ENCODE results near the gene DAPK2.
"Not testable (repeated sequence)": the region's sequence is repeated elsewhere in the genome, so short reads cannot be mapped to it uniquely, and the experiment has no call there.

Gene DAPK2

DNA sequence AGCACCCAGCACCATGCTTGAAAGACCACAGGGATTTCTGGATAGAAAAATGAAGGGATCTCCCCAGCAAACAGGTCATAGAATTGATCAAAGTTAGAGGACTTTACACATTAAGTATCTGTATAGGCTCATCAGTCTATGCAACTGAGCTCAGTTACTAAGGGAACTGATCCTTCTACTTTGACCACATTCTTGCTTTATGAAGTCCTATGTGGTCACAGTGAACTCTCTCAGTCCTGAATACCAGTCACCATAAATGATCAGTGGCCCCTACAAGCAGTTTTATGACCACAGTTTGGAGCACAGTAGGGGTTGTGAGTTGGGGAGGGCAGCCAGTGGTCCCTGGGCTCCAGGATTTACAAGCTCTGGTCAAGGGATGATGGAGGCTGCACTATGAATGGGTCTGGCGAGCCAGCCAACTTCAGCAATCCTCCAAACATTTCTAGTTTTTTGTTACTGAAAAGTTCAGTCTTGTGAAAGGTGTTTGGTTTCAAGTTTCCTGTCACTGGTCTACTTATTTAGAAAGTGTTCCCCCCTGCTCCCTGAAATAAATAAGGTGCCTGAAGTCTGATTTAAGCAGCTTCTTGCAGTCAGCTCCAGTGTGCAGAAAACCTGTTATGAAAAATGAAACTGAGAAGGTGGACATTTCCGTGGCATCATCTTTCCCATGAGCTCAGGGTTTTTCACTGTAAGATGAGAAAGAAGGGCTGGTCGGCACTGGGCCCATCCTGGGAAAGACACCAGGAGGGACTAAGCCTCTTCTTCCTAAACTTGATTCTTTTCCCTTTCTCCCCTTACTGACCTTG, 75.5 kb downstream of the DAPK2 start:
- DNase-seq, result no peak

DNA sequence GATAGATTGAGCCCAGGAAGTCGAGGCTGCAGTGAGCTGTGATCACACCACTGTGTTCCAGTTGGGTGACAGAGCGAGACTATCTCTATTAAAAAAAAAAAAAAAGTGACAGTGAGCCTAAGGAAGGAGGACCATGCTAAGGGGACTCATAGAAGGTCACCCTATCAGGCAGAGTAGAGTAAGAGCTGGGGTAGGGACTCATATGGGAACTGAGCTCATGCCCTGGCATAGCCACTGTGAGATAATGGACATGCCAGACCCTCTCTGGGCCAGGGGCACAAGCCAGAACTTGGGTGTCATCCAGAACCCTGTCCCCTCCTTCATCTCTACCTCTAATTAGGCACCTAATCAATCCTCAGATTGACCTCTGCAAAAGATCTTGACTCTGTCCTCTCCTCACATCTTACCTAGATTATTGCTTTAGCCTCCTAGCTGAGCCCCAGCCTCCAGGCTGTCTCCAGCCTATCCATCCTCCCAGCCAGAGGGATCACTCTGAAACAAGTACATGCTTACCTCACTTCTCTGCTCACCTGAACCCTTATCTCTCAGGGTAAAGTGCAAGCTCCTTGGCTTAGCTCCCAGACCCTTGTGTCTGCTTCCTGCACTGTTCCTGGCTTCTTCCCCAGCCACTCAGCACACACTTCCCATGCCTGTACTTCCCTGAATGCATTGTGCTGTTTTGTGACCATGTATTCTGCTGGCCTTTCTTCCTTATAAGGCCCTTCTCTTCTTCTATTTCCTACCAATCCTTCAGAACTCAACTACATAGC, 76.4 kb downstream of the DAPK2 start:
- no peak for DNase-seq

DNA sequence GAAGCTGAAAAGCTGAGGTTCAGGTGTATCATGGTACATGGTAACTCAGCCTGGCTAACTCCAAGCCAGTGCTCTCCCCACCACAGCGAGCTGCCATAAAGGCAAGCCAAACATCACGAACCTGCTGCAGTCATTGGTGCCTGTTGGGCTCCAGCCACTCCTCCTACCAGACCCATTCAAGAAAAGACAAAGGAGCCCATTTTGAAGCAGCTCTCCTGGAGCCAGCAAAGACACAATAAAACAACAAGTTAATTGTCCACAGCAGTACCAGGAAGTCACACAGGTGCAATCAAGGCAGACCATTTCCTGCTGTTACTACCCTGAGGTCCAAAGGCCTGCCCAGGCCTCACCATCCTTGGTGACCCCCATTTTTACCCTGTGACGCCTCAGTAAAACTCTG, 77.6 kb downstream of the DAPK2 start:
- no peak for DNase-seq

DNA sequence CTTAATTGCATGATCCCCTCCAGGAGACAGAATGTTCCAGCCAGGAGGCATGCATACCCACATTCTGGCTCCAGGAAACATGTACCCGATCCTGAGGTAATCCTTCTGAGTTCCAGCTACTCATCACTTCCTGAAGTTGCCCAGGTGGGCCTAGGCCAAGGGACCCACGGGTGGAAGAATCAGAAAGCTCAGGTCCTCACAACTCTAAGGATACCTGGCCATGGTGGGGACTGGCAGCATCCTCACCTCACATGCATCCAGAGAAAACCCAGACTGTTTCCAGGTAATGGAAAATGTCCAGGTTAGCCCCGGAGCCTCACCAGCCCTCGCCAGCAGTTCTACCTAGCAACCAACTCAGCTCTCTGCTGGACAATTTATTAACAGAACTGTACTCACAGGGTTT, 78.2 kb downstream of the DAPK2 start:
- DNase-seq, result no peak

DNA sequence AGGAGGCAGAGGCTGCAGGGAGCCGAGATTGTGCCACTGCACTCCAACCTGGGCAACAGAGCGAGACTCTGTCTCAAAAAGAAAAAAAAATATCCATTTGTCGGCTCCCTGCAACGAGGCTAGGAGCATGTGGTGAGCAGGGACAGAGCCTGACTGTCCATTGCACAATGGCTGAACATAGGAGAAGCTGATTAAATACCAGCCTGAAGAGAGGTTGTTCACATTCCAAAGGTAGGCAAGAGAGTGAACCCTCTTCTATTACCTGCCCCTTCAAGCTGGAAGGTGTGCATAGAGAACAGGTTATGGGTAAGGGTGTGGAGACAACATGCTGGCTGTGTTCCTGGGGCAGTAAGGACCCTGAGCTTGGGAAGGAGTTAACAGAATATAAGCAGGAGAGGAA, 78.7 kb downstream of the DAPK2 start:
- no peak for DNase-seq

DNA sequence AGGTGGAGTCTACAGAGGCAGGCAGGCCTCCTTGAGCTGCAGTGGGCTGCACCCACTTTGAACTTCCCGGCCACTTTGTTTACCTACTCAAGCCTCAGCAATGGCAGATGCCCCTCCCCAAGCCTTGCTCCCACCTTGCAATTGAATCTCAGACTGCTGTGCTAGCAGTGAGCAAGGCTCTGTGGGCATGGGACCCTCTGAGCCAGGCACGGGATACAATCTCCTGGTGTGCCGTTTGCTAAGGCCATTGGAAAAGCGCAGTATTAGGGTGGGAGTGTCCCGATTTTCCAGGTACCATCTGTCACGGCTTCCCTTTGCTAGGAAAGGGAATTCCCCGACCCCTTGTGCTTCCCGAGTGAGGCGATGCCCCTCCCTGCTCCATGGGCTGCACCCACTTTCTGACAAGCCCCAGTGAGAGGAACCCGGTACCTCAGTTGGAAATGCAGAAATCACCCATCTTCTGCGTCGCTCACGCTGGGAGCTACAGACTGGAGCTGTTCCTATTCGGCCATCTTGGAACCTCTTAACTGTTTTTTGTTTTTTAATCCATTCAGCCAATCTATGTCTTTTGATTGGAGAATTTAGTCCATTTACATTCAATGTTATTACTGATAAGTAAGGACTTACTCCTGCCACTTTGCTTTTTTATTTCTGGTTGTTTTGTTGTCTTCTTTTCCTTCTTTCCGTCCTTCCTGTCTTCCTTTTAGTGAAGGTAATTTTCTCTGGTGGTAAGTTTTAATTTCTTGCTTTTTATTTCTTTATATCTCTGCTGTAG, 83.2 kb downstream of the DAPK2 start:
- not testable (repeated sequence) for DNase-seq

DNA sequence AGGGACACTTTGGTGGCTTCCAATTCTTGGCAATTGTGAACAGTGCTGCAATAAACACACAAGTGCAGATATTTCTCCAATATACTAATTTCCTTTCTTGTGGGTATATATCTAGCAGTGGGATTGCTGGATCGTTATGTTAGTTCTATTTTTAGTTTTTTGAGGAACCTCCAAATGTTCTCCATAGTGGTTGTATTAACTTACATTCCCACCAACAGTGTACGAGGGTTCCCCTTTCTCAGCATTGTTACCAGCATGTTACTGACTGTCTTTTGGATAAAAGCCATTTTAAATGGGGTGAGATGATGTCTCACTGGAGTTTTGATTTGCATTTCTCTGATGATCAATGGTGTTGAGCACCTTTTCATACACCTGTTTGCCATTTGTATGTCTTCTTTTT, 92.8 kb downstream of the DAPK2 start:
- DNase-seq, result no peak

DNA sequence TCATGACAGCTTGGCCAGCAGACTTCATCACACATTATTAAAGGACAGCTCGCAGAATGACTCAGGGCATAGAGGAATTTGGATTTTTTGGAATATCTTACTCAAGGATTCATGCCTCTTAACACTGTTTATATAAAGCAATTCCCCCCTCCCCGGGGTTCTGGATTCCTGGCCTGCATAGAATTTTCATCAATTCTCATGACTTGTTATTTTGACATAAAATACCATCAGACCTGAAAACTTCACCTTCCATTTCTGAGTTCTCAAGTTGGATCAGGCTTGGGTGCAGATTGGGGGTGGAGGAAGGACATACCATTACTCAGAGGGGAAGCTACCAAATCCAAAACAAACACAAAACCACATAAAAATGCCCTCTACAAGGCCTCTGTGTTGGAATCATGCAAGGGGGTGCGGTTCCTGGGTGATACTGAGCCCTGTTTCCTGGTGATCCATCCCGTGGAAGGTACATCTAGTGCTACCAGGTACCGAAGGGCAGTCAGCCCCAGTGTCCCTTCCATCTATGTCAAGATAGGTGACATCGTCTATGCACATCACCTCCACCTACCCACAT, 95.3 kb downstream of the DAPK2 start:
- peak; percentile 90 for DNase-seq

DNA sequence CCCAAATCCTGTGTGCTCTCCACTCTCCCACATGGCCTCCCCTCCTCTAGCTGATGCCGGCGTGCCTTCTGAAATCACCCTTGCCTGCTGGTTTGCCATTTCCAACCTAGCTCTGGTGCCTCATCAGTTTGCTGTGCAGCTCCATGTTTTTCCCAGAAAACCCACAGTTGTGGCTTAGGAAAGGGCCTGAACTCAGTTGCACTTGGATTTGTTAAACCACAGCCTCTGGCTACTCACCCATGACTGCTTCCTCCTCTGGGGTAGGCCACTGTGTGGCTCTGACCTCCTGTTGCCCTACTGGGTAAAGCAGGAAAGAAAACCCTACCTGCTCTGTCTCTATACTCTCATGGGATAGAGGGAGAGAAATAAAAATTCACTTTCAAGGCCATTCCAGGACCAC, 97.3 kb downstream of the DAPK2 start:
- DNase-seq, result no peak

DNA sequence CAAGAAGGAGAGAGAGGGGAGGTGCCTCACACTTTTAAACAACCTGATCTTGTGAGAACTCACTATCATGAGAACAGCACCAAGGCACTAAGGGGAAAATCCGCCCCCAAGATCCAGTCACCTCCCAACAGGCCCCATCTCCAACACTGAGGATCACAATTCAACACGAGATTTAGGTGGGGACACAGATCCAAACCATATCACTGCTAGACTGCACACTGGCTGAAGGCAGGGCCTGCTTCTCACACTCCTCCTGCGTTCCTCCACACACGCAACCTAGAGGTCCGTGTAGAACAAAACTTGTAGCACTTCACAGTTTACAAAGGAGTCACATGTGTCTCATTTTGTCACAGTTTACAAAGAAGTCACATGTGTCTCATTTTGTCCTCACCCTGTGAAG, 97.8 kb downstream of the DAPK2 start:
- DNase-seq, result no peak

DNA sequence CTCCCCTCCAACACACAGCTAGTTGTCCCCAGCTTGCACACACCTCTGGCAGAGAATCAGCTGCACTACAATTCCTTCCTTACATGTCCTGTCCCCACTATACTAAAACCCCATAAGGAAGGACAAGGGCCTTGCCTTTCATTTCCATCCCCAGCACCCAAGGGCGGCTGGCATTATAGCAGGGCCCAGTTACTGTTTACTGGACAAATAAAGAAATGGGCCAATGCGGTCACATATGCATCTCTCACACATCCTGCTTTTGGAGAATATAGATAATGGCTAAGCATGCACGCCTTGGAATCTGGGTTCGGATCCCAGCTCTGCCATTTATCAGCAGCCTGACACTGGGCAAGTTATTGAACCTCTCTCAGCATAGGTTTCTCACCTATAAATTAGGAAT, 99.1 kb downstream of the DAPK2 start:
- no peak for DNase-seq

DNA sequence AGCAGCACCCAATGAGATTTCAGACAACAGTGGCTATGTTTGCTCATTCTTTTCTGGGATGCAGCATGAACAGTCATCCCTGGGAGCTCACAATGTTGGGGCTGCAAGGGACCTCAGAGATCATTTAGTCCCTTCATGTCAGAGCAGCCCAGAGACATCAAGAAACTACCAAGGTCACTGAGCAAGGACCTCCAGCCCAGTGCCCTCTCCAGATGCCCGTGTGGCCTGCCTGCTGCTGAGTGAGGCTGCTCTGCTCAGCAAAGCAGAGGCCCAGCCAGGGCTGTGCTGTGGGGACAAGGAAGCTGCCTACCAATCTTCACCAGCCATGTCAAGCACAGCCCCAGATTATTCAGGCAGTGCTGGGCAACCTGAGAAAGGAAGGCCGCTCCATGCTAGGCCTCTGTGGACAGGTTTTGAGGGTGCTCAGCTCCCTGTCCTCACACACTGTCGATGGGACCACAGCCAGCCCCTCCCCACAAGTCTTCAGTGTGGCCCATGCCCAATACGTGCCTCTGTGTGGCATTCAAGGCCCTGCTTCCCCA, 99.7 kb downstream of the DAPK2 start:
- no peak for DNase-seq

DNA sequence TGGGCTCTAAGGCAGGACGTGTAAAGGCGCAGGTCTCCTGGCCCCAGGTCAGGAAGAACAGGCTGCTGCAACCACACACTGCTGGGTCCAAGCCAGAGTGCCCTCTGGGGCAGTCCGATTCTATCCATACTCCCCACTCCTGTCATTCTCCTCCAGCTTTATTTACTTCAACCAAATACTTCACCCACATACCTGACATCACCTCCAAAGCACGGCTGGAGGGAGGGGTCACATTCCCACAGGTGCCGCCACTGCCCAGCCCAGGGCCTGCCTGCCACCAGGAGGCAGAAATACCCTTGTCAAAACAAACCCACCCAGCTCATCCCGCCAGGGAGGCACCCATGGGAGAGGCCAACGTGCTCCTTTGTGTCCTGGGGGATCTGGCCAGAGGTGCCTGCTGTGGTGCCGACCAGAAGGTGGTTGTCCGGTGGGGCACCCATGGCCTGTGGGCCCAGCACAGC, 100.4 kb downstream of the DAPK2 start:
- DNase-seq, result no peak

DNA sequence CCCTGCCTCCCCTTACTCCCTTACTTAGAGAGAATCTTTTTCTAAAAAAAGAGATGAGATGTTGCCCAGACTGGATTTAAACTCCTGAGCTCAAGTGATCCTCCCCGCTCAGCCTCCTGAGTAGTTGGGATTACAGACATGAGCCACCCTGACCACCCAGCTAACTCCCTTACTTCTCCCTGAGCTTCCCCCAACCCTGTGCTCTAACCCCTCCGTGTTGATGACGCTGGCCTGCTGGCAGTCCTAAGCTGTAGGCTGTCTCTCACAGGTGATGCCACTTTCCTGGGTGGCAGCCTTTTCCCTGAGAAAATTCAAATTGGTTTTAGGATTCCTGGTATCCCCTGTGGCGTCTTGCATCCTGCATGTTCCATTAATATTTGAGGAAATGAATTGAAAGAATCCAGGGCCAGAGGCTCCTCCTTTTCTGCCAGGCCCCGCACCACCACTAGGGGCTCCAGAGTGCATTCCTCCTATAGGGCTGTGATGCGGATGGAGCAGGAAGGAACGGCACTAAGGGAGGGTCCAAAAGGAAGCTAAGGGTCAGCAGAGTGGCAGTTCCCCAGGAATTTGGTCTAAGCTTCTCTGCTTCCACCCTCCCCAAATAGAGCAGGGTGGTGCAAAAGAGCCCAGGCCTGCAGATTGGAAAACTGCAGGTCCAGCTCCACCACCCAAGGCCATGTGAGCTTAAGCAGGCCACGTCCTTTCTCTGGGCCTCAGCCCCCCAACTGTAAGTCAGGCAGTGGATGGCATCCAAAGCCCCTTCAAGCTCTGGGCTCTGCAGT, 101.1 kb downstream of the DAPK2 start:
- peak; percentile 42 for DNase-seq

DNA sequence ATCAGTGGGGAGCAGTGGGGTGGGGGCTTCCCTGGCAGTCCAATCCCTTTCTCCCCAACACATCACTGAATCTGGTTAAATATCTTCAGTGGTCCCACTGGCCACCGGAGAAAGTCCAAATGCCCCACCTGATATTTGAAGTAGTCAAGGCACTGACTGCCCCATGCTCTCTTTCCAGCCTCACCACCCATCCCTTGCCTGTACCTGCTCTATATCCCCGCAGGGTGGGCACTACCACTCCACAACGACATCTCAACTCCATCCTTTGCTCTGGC, 101.7 kb downstream of the DAPK2 start:
- DNase-seq, result no peak

DNA sequence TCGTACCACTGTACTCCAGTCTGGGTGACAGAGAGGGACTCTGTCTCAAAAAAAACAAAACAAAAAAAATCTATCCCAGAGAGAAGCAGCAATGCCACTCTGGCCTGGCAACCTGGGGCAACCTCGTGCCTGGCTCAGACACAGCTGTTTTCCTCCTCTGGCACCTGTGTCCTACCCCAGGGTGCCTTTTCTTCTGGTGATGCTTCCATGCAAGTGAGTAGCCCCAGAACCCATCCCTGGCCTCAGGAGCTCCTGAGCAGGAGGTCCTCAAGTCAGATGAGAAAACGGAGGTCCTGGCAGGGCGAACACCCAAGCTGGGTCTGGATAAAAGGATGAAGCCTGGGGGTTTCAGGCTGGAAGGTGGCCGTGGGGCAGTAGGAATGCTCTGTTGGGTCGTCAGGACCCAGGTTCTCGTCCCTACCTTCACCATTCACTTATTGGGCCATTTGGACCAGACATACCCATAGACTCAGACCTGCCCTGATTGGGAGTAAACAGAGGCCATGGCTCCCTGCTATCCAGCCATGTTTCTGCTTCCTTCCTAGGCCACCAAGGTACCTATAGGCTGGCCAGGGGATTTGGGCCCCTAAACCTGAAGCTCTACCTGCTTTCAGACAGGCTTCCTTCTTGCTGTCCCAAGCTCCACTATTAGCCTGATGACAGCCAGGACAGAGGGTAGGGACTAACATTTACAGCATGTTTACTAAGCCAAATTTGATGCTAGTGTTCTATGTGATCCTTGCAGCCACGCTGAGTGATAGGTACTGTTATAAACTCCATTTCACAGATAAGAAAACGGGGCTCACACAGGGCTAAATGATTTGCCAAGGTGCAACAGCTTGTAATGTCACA, 102.2 kb downstream of the DAPK2 start:
- no peak for DNase-seq

DNA sequence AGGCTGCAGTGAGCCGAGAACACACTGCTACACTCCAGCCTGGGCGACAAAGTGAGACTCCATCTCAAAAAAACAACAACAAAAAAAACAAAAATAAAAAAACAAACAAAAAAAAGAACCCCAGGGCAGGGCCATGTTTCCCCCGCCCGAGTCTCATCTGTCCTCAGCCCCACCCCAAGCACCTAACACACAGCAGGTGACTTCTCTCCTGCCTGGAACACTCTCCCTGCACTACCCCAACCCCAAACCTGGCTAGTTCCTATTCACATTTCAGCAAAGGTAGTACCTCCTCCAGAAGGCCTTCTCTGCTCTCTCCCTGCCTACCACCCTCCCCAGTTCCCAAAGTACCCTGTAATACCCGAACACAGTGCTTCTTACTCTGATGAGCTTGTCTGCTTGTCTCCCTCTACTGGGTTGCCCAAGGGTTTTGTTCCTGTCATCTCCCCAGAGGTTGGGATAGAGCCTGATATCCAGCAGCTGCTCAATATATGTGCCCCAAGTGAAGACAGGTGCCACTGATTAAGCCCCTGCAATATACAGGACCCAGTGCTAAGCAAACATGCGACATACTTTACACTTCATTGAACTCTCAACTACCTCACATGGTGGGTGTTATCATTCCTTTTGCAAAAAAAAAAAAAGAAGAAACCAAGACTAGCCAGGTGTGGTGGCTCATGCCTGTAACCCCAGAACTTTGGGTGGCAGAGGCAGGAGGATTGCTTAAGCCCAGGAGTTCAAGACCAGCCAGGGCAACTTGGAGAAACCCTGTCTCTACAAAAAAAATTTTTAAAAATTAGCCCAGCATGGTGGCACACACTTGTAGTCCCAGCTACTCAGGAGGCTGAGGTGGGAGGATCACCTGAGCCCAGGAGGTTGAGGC, 103.6 kb downstream of the DAPK2 start:
- DNase-seq, result no peak

DNA sequence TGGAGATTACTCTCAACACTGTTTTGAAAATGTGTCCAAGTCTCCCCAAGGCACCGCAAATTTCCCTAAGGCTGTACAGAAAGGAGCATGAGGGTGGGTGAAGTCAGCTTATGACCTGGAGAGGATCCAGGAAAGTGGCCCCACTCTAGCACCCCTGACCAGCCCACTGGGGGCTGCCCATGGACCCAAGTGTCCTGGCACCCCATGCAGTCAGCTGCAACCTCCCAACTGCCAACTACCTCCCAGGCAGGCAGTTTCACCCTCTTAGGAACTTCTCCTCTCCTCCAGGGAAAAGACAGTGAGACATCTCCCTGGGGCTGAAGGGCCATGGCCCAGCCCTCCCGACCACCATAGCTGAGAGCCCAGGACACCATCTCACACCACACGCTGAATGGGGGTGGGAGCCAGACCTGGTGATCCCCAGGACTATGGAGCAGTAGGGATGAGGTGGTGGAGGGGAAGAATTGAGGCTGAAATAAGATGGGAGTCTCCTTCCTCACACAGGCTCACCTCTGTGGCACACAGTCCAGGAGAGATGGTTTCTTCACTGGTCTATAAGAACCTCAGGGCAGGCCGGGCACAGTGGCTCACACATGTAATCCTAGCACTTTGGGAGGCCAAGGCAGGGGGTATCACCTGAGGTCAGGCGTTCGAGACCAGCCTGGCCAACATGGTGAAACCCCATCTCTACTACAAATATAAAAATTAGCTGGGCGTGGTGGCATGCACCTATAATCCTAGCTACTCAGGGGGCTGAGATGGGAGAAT, 104.4 kb downstream of the DAPK2 start:
- no peak for DNase-seq

DNA sequence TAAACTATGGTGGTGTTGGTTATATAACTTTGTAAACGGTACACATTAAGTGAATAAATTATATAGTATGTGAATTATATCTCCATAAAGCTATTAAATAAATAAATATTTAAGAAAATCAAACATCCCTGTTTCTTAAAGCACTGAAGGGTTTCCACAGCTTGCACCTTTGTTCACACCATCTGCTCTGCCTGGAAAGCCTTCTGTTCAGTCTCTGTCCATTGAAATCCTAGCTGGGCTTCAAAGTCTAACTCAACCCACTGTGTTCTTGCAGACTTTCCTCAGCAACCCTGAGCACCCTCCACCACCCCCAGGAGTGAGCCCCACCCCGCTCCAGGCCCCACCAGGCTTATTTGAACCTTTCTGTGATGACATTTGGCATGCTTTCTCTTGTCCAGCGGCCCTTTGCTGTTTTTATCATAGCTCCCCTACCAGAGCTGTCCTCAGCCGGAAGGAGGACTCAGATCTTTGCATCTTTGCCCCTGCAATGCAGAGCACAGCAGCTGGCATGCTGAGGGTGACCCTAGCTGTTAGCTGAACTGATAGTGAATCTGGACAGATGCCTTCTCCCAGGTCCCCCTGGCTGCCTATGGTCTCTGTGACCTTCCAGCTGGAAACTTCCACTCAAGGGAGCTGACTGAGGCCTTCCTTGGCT, 105.2 kb downstream of the DAPK2 start:
- no peak for DNase-seq
